ENCODE measurements around the gene PGLYRP4.

Gene PGLYRP4, protein sequence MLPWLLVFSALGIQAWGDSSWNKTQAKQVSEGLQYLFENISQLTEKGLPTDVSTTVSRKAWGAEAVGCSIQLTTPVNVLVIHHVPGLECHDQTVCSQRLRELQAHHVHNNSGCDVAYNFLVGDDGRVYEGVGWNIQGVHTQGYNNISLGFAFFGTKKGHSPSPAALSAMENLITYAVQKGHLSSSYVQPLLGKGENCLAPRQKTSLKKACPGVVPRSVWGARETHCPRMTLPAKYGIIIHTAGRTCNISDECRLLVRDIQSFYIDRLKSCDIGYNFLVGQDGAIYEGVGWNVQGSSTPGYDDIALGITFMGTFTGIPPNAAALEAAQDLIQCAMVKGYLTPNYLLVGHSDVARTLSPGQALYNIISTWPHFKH

DNA sequence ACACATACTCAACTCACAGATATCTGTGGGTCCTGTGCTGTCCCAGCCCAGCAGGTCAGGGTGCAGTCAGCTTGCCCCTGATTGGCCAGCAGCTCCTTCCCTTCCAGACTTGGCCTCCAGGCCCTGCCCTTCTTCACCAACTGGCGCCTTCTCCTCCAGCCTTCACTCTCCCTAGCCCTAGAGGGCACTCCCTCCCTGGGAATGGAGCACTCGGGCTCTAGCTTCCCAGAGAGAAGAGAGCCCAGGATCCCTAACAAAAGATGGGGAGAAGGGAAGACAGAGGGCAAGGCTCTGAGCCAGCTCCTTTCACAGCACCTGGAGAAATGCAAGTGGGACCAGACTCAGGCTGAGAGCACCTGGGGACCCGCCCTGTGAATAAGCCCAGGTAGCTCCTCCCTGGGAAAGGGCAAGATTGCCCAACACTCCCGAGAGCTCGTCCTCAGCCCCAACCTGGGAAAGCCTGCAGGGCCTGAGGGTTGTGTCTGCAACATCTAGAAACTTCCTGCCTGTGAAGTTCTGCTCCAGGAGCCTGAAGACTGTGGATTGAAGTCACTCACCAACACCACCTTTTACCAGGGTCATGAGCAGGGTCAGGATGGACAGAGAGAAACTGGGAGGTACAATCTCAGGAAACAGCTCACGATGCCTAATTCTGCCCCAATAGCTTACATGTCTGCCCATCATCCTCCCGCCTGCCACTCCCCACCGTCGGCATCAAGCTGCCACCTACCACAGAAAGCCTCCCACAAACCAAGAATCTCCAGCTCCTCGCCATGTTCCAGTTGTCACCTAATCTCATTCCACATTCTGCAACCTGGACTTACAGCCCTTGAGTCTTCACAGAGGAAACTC, at the start of gene PGLYRP4:
Gene PGLYRP4, minus strand, starts transcription at position 331 of the 852 bp plus-strand sequence. CDS start 909 bp downstream, outside the sequence.
- DNase-seq: no peak

DNA sequence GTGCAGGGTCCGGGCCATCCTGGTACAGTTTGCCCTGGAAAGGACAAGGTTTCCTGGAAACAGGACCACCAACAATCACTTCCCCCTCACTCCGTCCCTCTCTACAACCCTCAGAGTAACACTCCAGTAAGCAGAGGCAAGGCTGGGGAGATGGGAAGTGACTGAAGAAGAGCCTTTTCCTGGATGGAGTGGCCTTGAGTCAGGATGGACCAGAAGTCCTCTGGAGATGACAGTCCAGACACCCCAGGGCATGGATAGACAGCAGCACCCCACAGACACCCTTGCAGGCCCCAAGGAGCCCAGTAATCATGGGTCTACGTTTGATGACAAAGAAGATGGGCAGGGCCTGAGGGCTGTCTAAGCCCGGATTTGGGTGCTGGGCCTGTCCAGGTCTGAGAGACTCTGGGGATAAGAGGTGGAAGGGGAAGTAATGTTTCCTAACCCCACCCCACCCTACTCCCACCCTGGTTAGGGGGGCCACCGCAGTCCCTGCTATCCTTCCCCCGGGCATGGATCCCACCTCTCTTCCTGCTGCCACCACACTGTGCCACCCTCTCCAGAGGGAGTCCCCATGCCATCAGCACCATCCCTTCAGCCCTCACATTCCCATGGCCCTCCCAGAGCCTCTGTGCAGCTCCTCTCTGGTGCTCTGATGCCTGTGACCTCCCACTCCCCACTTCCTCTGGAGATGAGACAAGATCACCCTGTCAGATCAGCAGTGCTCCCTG, 49.4 kb upstream of the PGLYRP4 start:
- DNase-seq: no peak

- no peak for DNase-seq
Measured at GRCh38 chr1:153397051-153397923, 48.6 kb upstream of the PGLYRP4 start.

DNA sequence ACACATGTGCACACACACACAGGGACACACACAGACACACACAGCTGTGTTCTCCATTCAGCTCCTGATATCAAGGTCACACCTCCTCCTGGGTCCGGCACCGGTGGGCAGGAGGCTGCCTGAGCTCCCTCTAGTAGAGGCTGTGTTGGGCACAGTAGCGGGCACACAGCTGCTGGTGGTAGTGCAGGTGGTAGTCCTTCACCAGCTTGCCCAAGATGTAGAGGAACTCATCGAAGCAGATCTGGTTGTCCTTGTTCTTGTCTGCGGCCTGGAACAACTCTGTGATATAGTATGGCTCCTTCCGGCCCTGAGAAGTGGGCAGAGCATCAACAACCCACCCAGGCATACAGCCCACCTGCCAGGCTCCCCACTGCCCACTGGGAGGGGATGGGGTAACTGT, 47.8 kb upstream of the PGLYRP4 start:
- DNase-seq: no peak

GRCh38 chr1:153395776-153396175, 47.1 kb upstream of the PGLYRP4 start:
- DNase-seq: no peak

DNA sequence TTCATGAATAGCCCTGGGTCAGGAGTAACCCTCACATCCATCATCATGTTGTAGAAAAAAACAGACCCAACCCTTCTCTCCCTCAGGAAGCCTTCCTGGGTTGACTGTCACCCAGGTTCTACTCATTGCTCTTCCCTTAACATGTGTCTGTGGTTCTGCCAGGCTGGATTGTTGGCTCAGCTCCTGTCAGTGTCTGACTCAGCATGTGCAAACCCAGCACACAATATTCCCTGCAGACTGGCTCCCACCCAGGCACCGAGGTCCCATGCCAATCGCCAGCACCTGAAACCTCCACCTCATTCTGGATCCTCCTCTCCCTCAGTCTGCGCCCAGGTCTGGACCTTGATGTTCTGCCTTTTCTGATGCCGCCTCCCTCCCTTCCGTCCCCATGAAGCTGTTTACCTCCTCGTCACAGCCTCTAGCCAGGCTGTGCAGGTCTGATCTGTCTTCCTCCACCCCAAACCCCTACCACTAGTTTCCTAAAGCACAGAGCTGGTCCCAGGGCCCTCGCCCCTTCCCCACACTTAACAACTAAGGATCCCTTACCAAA, 46.6 kb upstream of the PGLYRP4 start:
- DNase-seq: no peak

- DNase-seq: no peak
Measured at GRCh38 chr1:153394391-153394790, 45.8 kb upstream of the PGLYRP4 start.

DNA sequence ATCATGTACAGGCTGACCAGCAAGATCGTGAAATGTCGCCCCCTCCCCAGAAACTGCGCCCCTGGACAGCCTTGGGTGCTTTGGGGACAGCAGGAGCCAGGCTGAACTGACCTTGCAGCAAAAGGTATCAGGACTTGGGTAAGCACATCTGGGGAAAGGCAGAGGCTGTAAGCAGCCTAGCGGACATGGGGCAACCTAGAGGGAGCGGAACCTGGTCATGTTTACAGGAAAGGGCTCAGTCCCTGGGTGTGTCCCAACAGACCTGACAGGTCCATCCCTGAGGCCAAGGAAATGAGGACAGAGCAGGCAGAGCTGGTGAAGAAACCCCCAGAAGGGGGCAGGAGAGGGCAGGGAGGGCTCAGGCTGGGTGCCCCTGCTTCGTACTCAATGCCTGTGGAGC, 45.3 kb upstream of the PGLYRP4 start:
- no peak for DNase-seq

- no peak for DNase-seq
Measured at GRCh38 chr1:153392822-153393221, 44.2 kb upstream of the PGLYRP4 start.

DNA sequence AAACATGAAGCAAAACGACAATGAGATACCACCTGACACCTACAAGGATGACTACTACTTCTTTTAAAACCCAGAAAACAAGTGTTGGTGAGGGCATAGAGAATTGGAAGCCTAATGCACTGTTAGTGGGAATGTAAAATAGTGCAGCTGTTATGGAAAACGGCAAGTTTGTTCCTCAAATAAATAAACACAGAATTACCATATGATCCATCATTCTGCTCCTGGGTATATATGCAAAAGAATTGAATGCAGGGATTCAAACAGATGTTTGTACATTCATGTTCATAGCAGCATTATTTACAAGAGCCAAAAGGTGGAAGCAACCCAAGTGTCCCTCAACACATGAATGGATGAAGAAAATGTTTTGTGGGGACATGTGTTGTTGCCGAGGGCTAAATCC, 43.6 kb upstream of the PGLYRP4 start:
- no peak for DNase-seq

DNA sequence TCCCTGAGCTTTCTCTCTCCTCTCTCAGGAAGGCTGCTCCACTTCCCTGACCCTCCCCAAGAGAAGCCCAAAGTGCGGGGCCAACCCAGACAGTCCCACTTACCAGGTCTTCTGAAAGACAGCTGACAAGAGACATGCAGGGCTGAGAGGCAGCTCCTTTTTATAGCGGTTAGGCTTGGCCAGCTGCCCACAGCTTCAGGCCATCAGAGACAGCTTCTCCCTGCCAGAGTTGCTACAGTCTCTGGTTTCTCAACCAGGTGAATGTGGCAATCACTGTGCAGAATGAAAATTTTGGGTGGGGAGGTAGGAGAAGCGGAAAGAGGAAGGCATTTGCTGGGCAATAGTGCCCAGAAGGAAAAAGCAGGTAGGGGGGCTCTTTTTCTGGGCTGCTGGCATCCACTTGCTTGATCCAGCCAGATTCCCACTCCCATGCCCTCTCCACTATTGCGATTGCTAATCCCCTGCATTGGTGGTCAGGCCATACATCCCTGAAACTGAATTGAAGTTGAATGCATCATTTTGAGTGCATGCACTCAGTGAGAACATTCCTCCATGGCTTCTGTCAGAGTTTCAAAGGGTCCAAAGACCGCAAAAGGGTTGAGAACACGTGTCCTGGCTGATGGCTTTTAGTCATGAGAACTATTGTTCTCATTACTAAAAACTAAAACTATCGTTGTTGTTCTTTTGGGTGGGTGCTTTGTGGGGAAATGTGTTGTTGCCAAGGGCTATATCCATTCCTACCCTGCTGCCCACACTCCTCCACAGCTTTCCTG, 42.5 kb upstream of the PGLYRP4 start, which contains the start of gene S100A8:
Gene S100A8, minus strand, starts transcription at position 136 of the 773 bp plus-strand sequence. CDS start 538 bp downstream, outside the sequence.
- peak; percentile 51 for DNase-seq

GRCh38 chr1:153389973-153390879, 41.6 kb upstream of the PGLYRP4 start:
- DNase-seq: no peak

- DNase-seq: no peak
Measured at GRCh38 chr1:153389401-153389800, 40.8 kb upstream of the PGLYRP4 start.

DNA sequence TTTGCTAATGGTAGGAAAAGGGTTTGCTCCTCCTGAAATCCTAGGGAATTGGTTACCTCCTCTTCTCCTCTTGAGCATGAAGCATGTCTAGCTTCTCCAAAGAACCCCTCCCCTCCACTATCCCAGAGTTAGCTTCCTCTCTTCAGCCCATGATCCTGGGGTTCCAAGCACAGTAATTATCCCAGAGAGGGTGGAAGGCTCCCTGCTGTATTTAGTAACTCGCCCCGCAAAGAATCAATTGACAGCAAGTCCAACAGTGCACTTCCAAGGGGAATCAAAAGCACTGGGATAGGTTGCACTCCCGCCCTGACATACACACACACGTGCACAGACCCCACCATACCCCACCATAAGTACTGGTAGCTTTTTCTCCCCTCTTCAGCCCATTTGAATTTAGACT, 39.1 kb upstream of the PGLYRP4 start:
- no peak for DNase-seq

- DNase-seq: no peak
Measured at GRCh38 chr1:153387001-153387400, 38.4 kb upstream of the PGLYRP4 start.

DNA sequence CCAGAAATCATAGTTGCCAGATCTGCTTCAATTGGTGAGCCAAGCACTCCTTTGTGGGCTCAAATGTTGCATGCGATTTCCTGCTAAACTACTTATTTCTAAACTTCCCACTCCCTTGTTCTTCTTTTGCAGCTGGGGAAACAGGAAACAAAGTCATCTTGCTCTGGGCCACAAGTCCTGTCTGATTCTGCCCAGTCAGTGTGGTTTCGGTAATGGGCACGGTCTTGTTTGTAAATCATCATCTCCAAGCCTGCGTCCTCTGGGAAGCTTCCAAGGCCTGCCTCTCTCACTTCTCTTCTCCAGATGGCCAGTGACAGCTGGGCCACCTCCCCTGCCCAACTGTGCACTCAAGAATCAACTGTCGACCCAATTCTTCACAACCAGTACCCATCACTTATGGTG, 37.9 kb upstream of the PGLYRP4 start:
- DNase-seq: peak; percentile 48

GRCh38 chr1:153384958-153385580, 36.4 kb upstream of the PGLYRP4 start:
- DNase-seq: no peak

GRCh38 chr1:153380711-153381110, 32.1 kb upstream of the PGLYRP4 start:
- DNase-seq: no peak

DNA sequence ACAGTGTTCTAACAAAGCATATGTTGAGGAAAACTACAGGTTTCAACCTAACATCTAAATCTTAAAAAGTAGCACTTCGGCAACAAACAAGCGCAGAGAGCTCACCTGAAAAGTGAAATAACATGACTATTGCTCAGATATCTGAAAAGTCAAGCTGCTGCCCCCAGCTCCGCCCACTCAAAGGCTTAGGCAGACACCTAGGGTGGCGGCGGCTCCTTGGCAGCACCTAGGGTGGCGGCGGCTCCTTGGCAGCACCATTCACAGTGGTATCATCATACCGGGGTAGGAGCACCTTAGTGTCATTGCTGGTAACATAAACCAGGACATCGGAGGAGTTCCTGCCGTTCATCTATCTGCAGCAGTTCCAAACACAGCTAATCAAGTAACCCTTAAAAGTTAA, 30.9 kb upstream of the PGLYRP4 start:
- no peak for DNase-seq
